Effector memory CD4-positive, alpha-beta T cell (primary cell): ENCODE results near the gene FADS6.

Experiments
- DNase-seq, 3 donors: peaks; one replicate each; pipeline ENCODE4 v3.0.0-alpha.2; 2020
- H3K27ac ChIP-seq: 2 replicates; pipeline ENCODE4 v1.7.0; 2013; ENCODE audit warnings: mild to moderate bottlenecking, low read length, moderate library complexity; ENCODE audit not compliant: insufficient read depth, poor library complexity, severe bottlenecking
- H3K27me3 ChIP-seq: replicated peaks from 2 replicates; pipeline ENCODE4 v1.7.0; 2013; ENCODE audit warnings: mild to moderate bottlenecking, low read length; ENCODE audit not compliant: insufficient read depth, control insufficient read depth, poor library complexity, severe bottlenecking
- H3K36me3 ChIP-seq: 2 replicates; pipeline ENCODE4 v1.7.0; 2013; ENCODE audit warnings: mild to moderate bottlenecking, low read length, moderate library complexity; ENCODE audit not compliant: control insufficient read depth, insufficient read depth
- H3K4me1 ChIP-seq: 2 replicates; pipeline ENCODE4 v1.7.0; 2013; ENCODE audit warnings: low read length, mild to moderate bottlenecking; ENCODE audit not compliant: control insufficient read depth, insufficient read depth, poor library complexity, severe bottlenecking
- H3K4me3 ChIP-seq: 2 replicates; pipeline ENCODE4 v1.7.0; 2013; ENCODE audit warnings: low read length, low read depth, mild to moderate bottlenecking; ENCODE audit not compliant: insufficient read depth, poor library complexity, severe bottlenecking
- H3K9me3 ChIP-seq: 2 replicates; pipeline ENCODE4 v1.7.0; 2013; ENCODE audit warnings: mild to moderate bottlenecking, low read length, moderate library complexity; ENCODE audit not compliant: control insufficient read depth

FADS6 gene

GRCh38 chr17:74842146-74842598, 51.3 kb downstream of the FADS6 start:
- Histone ChIP-seq H3K27ac (no peak overlapping the region), H3K4me3 (no peak overlapping the region), H3K9me3 (no peaks in the 10 kb centered on the region), H3K36me3 (peaks cover 8% of the 10 kb centered on the region), H3K27me3 (no peaks in the 10 kb centered on the region), H3K4me1 (peaks cover 6% of the 10 kb centered on the region)
- DNase-seq, result no peak

GRCh38 chr17:74840989-74841666, 52.3 kb downstream of the FADS6 start:
- Histone ChIP-seq H3K4me1 (peaks cover 6% of the 10 kb centered on the region), H3K4me3 (no peak overlapping the region), H3K27ac (no peak overlapping the region), H3K36me3 (peaks cover 14% of the 10 kb centered on the region), H3K27me3 (no peaks in the 10 kb centered on the region), H3K9me3 (no peaks in the 10 kb centered on the region)
- no peak for DNase-seq

GRCh38 chr17:74839990-74840852, 53.2 kb downstream of the FADS6 start:
- Histone ChIP-seq H3K27me3 (no peaks in the 10 kb centered on the region), H3K9me3 (no peaks in the 10 kb centered on the region), H3K27ac (no peak overlapping the region), H3K36me3 (peaks cover 19% of the 10 kb centered on the region), H3K4me3 (no peak overlapping the region), H3K4me1 (peaks cover 6% of the 10 kb centered on the region)
- DNase-seq, result no peak

- Histone ChIP-seq H3K36me3 (peaks cover 24% of the 10 kb centered on the region), H3K4me3 (no peak overlapping the region), H3K27me3 (no peaks in the 10 kb centered on the region), H3K9me3 (no peaks in the 10 kb centered on the region), H3K4me1 (peaks cover 6% of the 10 kb centered on the region), H3K27ac (no peak overlapping the region)
- no peak for DNase-seq
Measured at GRCh38 chr17:74838274-74838673, 55.2 kb downstream of the FADS6 start.

GRCh38 chr17:74836691-74837467, 56.6 kb downstream of the FADS6 start:
- DNase-seq, result no peak
- Histone ChIP-seq H3K4me3 (no peak overlapping the region), H3K9me3 (no peaks in the 10 kb centered on the region), H3K4me1 (no peaks in the 10 kb centered on the region), H3K27me3 (no peaks in the 10 kb centered on the region), H3K36me3 (peaks cover 24% of the 10 kb centered on the region), H3K27ac (no peak overlapping the region)

- DNase-seq, result no peak
- H3K4me3 ChIP-seq, result no peak overlapping the region
- H3K9me3 ChIP-seq, result no peaks in the 10 kb centered on the region
- no peaks in the 10 kb centered on the region for H3K4me1 ChIP-seq
- H3K27me3 ChIP-seq, result no peaks in the 10 kb centered on the region
- no peak overlapping the region for H3K27ac ChIP-seq
- peaks cover 24% of the 10 kb centered on the region for H3K36me3 ChIP-seq
Measured at GRCh38 chr17:74836191-74836590, 57.2 kb downstream of the FADS6 start.

- H3K36me3 ChIP-seq, result peaks cover 37% of the 10 kb centered on the region
- no peak overlapping the region for H3K27ac ChIP-seq
- H3K27me3 ChIP-seq, result no peaks in the 10 kb centered on the region
- H3K4me1 ChIP-seq, result no peaks in the 10 kb centered on the region
- DNase-seq, result no peak
- H3K9me3 ChIP-seq, result no peaks in the 10 kb centered on the region
- no peak overlapping the region for H3K4me3 ChIP-seq
Measured at GRCh38 chr17:74833501-74834377, 59.7 kb downstream of the FADS6 start.

GRCh38 chr17:74832421-74832820, 61.0 kb downstream of the FADS6 start:
- H3K27ac ChIP-seq, result no peak overlapping the region
- DNase-seq, result no peak
- H3K9me3 ChIP-seq, result no peaks in the 10 kb centered on the region
- no peak overlapping the region for H3K4me3 ChIP-seq
- H3K27me3 ChIP-seq, result no peaks in the 10 kb centered on the region
- H3K36me3 ChIP-seq, result peaks cover 36% of the 10 kb centered on the region
- H3K4me1 ChIP-seq, result no peaks in the 10 kb centered on the region

- Histone ChIP-seq H3K9me3 (no peaks in the 10 kb centered on the region), H3K4me1 (no peaks in the 10 kb centered on the region), H3K36me3 (peaks cover 36% of the 10 kb centered on the region), H3K27ac (no peak overlapping the region), H3K4me3 (no peak overlapping the region), H3K27me3 (no peaks in the 10 kb centered on the region)
- no peak for DNase-seq
Measured at GRCh38 chr17:74831444-74832146, 61.8 kb downstream of the FADS6 start.
